GM10847 (cell line): Measurements from ENCODE around the gene ARHGEF7.
A peak's percentile ranks its signal among the peaks of the same experiment; 100 is the strongest.

Source experiments
- POLR2A ChIP-seq: IDR thresholded peaks from 2 replicates; pipeline ENCODE4 v1.6.1; 2011; ENCODE audit not compliant: insufficient read length; ENCODE audit errors: extremely low read depth

ARHGEF7 gene

DNA sequence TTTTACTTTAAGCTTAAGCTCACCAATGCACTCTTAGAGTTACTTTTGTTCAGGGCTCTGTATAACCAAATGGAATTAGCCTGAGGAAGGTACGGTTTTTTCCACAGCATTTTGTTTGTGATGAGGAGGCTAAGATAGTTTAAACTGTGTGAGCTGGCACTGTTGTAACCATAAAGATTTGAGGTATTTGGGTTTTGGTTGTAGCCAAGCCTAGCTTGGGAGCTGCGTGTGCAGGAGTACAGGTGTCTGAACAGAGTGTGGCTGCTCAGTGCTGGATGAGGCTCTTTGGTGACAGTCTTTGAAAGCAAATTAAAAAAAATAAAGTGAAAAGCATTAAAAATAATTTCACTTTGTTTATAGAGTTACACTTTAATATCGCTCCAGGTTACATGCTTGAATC is 56.0 kb downstream of the ARHGEF7 start:
- no peak for TF ChIP-seq POLR2A

DNA sequence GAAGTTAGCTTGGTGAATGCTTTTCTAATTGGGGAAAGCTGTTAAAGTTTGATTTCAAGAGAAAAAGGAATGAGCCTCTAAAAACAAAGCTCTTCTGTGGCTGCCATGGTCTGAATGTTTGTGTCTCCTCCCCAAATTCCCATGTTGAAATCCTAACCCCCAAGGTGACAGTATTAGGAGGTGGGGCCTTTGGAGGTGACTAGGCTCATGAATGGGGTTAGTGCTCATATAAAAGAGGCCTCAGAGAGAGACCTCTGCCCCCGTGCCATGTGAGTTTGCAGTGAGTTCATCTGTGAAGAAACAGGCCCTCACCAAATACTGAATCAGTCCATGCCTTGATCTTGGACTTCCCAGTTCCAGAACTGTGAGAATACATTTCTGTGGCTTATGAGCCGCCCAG is 56.5 kb downstream of the ARHGEF7 start:
- no peak for TF ChIP-seq POLR2A

DNA sequence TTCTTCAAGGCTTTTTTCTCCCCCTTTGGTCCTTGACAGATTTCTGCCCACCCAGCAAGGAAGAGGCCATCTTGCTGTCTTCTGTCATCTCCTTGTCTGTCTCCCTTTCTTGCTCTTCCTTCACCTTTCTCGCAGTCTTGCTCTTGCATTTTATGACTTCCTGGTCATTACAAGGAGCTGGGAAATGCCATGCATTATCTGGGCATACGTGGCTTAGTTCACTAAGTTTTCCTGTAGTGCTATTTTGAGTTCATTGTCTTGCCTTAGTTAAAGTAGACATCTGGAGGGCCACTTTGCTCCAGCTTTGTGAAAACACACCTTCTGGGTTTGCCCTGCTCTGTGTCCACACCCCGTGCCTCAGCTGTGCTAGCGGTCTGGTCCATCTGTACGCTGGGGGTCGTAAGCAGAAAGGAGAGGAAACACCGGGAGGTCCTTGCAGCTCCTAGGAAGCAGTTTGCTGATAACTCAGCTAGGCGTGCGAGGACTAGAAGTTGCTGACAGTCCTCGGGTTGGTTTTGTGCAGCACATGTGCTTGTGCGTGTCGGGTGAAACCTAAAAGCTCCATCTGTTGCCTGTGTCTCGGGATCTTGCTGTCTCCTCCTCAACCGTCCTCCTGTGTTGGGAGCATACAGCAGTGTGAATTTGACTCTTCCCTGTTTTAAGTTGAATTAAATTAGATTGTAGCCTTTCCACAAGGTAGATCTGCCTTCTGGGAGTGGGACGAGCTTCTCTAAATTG is 59.4 kb downstream of the ARHGEF7 start:
- TF ChIP-seq POLR2A: no peak

DNA sequence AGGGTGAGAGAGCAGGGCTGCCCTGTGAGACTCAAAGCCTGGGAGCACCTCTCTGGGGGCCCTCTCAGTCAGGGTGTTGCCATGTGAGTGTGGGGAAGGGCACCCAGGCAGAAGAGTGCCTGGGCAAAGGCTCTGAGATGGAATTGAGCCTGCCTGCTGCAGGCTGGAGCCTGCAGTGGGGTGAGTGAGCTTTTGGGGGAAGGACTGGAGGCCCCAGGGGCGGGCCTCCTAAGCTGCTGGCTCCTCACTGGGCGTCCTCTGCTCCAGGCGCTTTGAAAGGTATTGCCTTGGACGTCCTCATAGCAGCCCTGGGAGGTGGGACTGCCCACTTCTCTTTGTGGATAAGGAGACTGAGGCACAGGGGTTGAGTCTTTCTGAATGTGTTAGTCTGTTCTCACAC is 60.3 kb downstream of the ARHGEF7 start:
- TF ChIP-seq POLR2A: no peak

DNA sequence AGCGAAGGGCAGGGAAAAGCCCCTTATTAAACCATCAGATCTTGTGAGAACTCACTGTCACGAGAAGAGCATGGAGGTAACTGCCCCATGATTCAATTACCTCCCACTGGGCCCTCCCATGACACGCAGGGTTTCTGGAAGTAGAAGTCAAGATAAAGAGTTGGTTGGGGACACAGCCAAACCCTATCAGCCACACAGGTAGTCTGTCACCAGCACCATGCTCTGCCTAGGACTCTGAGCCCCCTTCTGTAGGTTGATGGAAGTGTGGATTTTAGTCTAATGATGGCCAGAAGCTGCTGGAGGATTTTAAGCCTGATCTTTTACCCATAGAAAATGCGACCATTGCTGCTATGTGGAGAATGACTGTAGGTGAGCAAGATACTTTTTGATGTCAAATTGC is 60.8 kb downstream of the ARHGEF7 start:
- no peak for TF ChIP-seq POLR2A

DNA sequence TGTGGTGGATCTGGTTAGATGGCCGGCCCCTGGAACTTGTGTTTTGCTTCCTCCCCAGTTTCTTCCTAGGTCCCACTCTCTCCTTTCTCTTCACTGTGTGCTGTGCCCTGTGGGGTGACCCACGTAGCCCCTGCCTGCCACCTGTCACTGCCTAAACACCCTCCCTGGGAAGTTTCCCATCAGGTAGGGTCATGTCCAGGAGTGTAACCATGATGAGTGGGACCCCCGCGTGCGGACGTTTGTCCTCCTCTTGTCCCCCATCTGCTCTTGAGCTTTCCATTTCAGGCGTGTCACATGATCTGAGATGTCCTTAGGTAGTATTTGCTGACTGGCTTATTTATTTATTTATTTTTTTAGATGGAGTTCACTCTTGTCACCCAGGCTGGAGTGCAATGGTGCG is 61.3 kb downstream of the ARHGEF7 start:
- no peak for TF ChIP-seq POLR2A

DNA sequence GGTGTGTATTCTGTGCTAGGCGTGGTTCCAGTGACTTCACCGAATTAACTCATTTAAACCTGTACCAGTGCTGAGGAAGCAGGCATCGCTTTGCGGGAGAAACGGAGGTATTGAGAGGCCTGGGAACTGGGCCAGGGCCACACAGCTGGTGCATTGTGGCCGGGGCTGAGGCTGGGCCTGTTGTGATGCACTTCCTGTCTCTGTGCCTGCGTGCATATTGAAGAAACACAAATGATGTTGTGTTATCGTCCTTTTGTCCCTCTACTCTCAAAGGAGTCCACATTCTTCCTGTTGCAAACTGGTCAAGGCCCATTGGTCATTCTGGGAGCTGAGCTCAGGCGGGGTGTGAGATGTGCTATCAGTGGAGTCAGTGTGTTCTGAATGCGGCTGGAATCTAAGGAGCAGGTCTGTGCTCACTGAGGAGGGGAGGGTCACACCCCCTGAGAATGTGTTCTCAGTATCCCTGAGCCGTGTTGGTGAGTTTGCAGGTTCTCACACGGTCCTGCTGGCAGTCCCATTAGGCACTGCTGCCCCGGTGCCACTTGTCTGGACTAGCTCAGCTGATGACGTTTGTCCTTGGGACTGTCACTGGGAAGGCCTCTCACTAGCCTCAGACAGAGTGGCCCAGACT is 62.1 kb downstream of the ARHGEF7 start:
- no peak for TF ChIP-seq POLR2A

DNA sequence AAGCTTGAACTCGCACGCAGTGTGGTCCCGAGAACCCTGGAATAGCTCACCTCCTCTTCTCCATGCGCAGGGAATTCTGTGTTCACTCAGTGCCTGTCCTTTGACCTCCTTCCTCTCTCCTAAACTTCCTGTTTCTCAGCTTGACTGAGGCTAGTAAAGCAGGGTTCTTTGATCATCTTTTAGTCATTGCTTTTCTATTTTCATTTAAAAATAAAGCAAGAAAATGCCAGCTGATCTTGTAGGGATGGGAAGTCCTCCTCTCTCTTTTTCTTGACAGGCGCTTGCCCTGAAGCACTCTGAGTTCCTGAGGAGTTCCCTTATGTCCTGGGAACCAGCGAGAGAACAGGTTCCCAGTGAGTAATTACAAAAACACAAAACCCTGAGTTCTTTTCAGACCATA is 62.8 kb downstream of the ARHGEF7 start:
- no peak for TF ChIP-seq POLR2A

DNA sequence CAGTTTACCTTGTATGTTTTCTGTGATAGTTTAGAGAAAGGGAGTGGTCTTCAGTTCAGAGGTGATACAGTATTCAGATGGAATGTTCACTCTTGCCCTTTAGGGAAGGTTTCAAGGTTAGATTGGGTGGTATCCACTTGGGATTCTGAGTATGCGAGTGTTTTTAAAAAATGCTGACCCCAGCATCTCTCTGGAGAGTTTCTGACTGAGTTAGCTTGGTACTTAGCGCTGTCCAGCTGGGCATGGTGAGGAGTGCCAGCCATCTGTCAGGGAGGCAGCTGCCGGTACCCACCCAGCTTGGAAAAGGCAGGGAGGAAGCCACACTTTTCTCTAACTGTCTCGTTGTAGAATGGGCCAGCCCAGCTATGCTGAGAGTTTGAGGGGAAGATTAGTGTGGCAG is 63.3 kb downstream of the ARHGEF7 start:
- TF ChIP-seq POLR2A: no peak

DNA sequence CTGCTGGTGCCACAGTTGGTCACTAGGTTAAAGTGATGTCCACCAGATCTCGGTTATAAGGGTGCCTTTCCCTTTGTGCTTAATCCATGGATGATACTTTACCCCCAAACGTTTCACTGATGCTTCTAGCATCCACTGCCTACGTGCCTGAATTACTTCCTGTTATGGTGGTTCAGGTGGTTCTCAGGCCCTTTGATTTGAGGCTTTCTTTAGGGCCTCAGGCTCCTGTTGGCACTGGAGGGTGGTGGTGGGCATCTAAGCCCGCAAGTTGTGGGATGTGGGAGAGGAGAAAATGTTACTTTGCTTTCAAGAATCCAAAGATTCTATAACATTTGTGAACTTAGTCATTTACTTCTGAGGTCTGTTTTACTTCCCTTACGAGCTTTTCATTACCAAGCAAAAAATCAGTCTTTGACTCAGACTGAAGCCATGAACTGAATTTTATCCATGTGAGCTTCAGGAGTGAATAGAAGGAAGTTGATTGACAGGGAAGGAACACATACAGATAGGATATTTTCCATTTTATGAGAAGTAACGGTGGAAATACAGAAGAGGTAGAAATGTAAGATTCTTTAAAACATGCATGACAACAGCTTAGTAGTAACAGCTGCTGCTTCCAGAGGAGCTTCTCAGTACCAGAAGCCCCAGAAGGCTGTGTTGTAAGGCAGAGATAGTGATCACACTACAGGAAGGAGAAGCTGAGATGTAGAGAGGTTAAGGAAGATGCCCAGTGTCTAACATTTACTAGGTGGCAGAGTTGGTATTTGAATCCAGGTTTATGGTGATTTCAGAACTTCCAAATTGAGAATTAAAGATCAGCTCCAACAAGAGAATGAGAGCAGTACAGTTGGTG is 65.0 kb downstream of the ARHGEF7 start:
- TF ChIP-seq POLR2A: no peak

DNA sequence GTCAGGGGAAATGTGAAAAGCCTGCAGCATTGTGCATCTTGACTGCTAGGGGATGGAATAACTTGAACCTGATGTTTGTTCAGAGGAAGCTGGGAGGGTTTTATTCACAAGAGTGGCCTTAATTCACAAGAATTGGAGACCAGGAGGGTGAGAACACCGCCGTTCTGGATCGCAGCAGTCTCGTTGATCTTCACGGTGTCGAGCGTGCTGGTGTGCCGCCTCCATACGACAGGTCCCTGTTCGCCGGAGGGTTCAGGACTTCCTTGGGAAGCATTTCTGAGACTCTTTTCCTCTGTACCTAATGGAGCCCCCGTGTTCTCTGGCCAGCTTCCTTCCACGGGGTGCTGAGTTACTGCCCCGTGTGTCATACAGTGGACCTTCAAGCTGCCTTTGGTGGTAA is 66.9 kb downstream of the ARHGEF7 start:
- no peak for TF ChIP-seq POLR2A

DNA sequence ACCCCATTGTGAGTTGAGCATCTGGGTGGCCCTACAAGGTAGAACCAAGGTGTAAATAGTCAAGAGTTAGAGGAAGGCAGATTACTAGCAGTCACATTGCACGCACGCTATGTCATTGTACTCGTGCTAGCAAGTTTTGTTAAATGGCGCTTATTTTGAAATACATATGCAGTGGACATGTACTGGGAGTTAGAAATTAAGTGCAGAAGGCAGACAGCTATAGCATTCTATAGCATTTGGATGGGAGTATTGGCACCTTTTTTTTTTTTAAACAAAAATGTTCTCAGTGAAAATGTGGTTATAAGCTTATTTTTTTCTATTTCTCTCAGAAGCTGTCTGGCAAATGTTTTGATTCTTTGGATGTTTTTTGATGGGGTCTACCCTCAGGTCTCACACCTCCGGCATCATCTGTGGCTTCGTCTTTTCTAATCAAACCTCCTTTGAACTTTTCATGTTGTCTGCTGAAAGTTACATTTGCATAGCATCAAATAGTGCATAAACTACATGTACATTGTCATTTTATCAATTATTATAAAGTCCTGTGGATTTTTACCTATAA is 68.1 kb downstream of the ARHGEF7 start:
- TF ChIP-seq POLR2A: no peak

DNA sequence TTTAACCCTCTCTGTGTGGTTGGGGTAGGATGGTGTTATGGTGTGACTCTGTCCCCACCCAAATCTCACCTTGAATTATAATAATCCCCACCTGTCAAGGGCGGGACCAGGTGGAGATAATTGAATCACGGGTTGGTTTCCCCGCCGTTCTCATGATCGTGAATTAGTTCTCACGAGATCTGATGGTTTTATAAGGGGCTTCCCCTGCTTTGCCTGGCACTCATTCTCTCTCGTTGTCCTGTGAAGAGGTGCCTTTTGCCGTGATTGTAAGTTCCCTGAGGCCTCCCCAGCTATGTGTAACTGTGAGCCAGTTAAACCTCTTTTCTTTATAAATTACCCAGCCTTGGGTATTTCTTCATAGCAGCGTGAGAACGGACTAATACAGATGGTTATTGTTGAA is 68.8 kb downstream of the ARHGEF7 start:
- no peak for TF ChIP-seq POLR2A

DNA sequence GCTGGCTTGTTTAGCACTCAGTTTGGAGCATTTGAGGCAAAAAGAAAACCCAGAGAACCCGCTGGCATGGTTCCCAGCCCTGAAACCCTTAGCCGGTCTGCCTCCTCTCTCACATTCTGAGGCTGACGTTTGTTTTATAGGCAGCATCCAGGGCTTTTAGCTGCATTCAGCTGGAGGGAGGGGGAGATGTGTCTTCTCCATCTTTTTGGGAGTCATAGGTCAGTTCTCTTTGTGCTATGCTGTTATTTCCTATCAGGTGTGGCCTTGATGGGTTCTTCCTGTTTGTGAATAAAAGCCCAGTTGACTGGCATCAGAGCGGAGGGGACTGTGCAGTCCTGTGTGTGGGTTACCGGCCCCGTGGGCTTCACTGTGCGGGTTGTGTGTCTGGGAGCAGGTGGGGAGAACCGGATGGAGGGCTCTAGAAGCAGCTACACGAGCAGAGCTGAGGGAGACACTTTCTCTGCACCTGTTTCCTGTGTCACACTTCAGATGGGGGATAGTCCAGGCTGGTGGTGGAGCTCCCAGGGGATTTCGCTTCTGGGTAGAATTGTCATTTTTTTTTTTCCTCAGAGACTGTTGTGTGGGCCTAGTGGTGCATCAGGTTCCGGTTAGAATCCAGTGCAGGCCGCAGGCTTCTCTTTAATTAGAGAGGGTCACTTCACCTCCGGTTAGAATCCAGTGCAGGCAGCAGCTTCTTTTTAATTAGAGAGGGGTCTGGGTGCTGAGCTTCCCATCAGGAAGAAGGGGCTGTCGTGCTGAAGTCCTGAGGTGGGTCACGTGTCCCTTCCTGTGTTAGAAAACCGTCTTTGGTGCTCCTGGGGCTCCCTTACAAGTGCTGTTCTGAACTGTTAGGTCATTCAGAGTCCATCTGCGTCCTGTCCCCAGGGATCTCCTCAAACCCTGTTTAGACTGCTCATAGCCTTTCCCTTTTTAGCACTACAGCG is 69.6 kb downstream of the ARHGEF7 start:
- peak; percentile 22 for TF ChIP-seq POLR2A
